DND-41 (cell line): Measurements from ENCODE around the gene PPM1E.

Source experiments
- ATAC-seq: fragments of 200-7000 bp; cut with Tn5 transposase; 3 replicates; pipeline ENCODE4 v1.9.1; 2021; ENCODE audit warnings: low read depth; ENCODE audit not compliant: insufficient read depth
- DNase-seq: peaks from one replicate; pipeline ENCODE4 v3.0.0-alpha.2; 2020
- H2AFZ ChIP-seq: 2 replicates; pipeline ENCODE4 v1.6.0; 2012; ENCODE audit warnings: low read depth, low read length
- H3K27ac ChIP-seq: 2 replicates; pipeline ENCODE4 v1.5.1; 2012; ENCODE audit warnings: low read length, inconsistent platforms
- H3K27me3 ChIP-seq: fragments of 200-600 bp; sonication (generic); 2 replicates; pipeline ENCODE4 v1.6.0; 2012; ENCODE audit warnings: low read length, mild to moderate bottlenecking, inconsistent platforms; ENCODE audit not compliant: insufficient read depth, poor library complexity
- H3K36me3 ChIP-seq: 2 replicates; pipeline ENCODE4 v1.5.1; 2012; ENCODE audit warnings: low read length, inconsistent platforms; ENCODE audit not compliant: insufficient read depth
- H3K4me1 ChIP-seq: 2 replicates; pipeline ENCODE4 v1.5.1; 2012; ENCODE audit warnings: mild to moderate bottlenecking, low read length; ENCODE audit not compliant: insufficient read depth
- H3K4me2 ChIP-seq: 2 replicates; pipeline ENCODE4 v1.6.0; 2012; ENCODE audit warnings: mild to moderate bottlenecking, moderate library complexity, low read length, inconsistent platforms; ENCODE audit not compliant: insufficient read depth
- H3K4me3 ChIP-seq, 2 experiments: fragments of 200-600 bp in 1 of 2; shearing (Covaris generic) in 1 of 2; 2 replicates each; pipeline ENCODE4 v1.5.1; 2012 to 2016; ENCODE audit warnings: inconsistent platforms in 2 of 2, low read length in 2 of 2, mild to moderate bottlenecking in 2 of 2, low read depth in 1 of 2, moderate library complexity in 1 of 2
- H3K79me2 ChIP-seq: 2 replicates; pipeline ENCODE4 v1.6.0; 2012; ENCODE audit warnings: low read length, inconsistent platforms; ENCODE audit not compliant: insufficient read depth
- H3K9ac ChIP-seq: 2 replicates; pipeline ENCODE4 v1.6.0; 2012; ENCODE audit warnings: low read depth, mild to moderate bottlenecking, inconsistent platforms, low read length, moderate library complexity
- H3K9me3 ChIP-seq: 2 replicates; pipeline ENCODE4 v1.5.1; 2012; ENCODE audit warnings: low read length, moderate library complexity, mild to moderate bottlenecking, inconsistent platforms; ENCODE audit not compliant: insufficient read depth, severe bottlenecking
- H4K20me1 ChIP-seq: 2 replicates; pipeline ENCODE4 v1.6.0; 2012; ENCODE audit warnings: low read length; ENCODE audit not compliant: insufficient read depth
- EZH2 ChIP-seq: IDR thresholded peaks from 3 replicates; pipeline ENCODE4 v1.6.1; 2012; ENCODE audit warnings: borderline replicate concordance, low read depth, mild to moderate bottlenecking, moderate library complexity, low read length, inconsistent platforms; ENCODE audit not compliant: severe bottlenecking
- TF ChIP-seq, protein P1 (sequence below): IDR thresholded peaks from 2 replicates; pipeline ENCODE4 v1.5.1; 2012; ENCODE audit warnings: borderline replicate concordance, low read length, moderate library complexity, mild to moderate bottlenecking; ENCODE audit not compliant: poor library complexity, severe bottlenecking; ENCODE audit errors: extremely low read depth

The PPM1E gene

DNA sequence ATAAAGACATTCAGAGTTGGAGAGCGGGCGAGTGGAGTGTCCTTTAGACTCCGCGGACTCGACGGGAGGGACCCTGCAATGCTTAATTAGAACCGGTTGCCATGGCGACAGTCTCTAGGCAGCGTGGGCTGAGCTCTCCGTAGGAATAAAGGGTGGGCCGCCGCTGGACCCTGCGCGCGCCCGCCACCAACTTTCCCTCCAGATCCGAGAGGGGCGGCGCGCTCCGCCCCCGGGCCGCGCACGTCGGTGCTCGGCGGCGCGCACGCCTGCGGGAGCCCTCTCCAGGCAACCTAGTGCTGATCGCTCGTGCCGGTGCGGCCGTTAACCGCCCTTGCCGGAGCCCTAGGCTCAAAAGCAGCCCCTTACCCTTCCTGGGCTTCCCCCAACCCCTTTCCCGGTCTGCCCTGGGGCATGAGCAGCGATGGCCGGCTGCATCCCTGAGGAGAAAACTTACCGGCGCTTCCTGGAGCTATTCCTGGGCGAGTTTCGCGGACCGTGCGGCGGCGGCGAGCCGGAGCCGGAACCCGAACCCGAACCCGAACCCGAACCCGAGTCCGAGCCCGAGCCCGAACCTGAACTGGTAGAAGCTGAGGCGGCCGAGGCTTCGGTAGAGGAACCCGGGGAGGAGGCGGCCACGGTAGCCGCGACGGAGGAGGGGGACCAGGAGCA lies at the start of gene PPM1E:
Gene PPM1E, plus strand, starts transcription at position 278 of the 669 bp plus-strand sequence.
- H3K9me3 ChIP-seq: no peaks in the 10 kb centered on the region
- DNase-seq (no peak), ATAC-seq (no peak)
- H4K20me1 ChIP-seq: no peaks in the 10 kb centered on the region
- no peak within 1 kb of the TSS for H3K9ac ChIP-seq
- TF ChIP-seq EZH2: no peak
- TF ChIP-seq, protein P1, sequence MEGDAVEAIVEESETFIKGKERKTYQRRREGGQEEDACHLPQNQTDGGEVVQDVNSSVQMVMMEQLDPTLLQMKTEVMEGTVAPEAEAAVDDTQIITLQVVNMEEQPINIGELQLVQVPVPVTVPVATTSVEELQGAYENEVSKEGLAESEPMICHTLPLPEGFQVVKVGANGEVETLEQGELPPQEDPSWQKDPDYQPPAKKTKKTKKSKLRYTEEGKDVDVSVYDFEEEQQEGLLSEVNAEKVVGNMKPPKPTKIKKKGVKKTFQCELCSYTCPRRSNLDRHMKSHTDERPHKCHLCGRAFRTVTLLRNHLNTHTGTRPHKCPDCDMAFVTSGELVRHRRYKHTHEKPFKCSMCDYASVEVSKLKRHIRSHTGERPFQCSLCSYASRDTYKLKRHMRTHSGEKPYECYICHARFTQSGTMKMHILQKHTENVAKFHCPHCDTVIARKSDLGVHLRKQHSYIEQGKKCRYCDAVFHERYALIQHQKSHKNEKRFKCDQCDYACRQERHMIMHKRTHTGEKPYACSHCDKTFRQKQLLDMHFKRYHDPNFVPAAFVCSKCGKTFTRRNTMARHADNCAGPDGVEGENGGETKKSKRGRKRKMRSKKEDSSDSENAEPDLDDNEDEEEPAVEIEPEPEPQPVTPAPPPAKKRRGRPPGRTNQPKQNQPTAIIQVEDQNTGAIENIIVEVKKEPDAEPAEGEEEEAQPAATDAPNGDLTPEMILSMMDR: no peak
- H3K36me3 ChIP-seq: no peaks in the 10 kb centered on the region
- no peak within 1 kb of the TSS for H3K4me3 ChIP-seq
- no peak within 1 kb of the TSS for H3K4me2 ChIP-seq
- H3K27ac ChIP-seq: no peak within 1 kb of the TSS
- no peaks in the 10 kb centered on the region for H3K4me1 ChIP-seq
- H3K79me2 ChIP-seq: no peaks in the 10 kb centered on the region
- peaks cover 18% of the 10 kb centered on the region for H3K27me3 ChIP-seq
- H2AFZ ChIP-seq: no peak within 1 kb of the TSS

DNA sequence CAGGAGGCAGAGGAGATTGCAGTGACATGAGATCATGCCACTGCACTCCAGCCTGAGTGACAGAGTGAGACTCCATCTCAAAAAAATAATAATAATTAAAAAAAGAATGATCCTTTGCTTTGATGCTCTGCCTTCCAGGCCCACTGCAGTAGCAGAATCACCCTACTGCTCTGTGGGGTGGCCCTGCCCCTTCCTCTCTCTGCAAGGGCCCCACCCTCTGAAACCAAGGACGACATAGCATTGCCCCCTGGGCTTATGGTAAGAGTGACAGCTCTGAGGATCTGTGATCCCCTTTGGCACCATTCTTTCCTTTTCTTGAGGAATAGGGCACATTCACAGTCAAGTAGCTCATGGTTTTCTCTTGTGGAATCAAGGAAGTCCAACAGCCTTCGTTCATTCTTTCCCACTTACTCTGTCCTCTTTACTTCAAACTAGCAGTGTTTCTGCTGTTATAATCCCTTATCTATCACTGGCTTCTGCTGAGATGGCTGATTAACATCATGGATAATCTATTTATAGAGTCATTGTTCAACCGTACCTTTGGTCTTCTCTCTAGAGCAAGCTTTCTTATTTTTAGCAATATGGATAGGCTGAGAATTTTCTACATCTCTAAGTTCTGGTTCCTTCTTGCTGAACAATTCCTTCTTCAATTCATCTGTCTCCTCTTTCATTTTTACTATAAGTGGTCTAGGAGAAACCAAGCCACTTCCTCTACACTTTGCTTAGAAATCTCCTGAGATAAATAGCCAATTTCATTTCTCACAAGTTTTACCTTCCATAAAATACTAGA lies 49.1 kb upstream of the PPM1E start:
- no peaks in the 10 kb centered on the region for H3K79me2 ChIP-seq
- H2AFZ ChIP-seq: no peak overlapping the region
- no peaks in the 10 kb centered on the region for H3K4me1 ChIP-seq
- H3K27me3 ChIP-seq: no peaks in the 10 kb centered on the region
- no peaks in the 10 kb centered on the region for H3K9me3 ChIP-seq
- ATAC-seq (no peak), DNase-seq (no peak)
- H3K36me3 ChIP-seq: peaks cover 36% of the 10 kb centered on the region; the same call in 1 of the 2 replicates
- no peak overlapping the region for H3K4me2 ChIP-seq
- no peak overlapping the region for H3K9ac ChIP-seq
- H4K20me1 ChIP-seq: no peaks in the 10 kb centered on the region
- no peak overlapping the region for H3K27ac ChIP-seq
- no peak overlapping the region for H3K4me3 ChIP-seq
- TF ChIP-seq, protein P1: no peak
- no peak for TF ChIP-seq EZH2

DNA sequence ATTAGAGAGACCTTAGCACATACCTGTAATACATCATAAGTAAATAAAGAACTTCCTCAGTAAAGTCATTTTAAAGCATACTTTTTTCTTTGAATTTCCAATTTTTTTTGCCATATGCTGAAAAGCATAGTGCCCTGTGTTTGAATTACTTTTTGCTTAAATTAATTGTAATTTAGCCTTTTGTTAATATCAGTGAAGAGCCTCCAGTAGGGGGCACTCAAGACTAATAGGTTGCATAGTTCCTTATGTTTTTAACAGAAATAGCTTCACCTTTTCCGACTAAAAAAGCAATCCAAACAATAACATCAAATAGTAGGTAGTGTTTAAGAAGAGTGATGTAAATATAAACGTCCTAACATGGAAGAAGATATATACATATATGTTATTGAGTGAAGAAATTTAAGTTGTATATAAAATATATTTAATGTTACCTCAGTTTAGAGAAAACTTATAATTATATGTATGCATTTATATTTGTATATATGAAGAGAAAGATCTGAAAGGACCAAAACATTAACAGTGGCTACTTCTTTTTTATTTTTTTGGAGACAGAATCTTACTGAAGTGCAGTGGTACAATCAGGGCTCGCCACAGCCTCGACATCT lies 44.6 kb upstream of the PPM1E start:
- 0 out of 3 replicates have a peak, but pooled peaks have one; percentile 39 for ATAC-seq
- no peak for TF ChIP-seq EZH2
- TF ChIP-seq, protein P1: peak; percentile 67
- H3K4me3 ChIP-seq: no peak overlapping the region
- H3K9me3 ChIP-seq: no peaks in the 10 kb centered on the region
- H3K9ac ChIP-seq: no peak overlapping the region
- peak; percentile 30 for DNase-seq
- H4K20me1 ChIP-seq: no peaks in the 10 kb centered on the region
- H3K4me2 ChIP-seq: no peak overlapping the region
- no peak overlapping the region for H3K27ac ChIP-seq
- no peaks in the 10 kb centered on the region for H3K4me1 ChIP-seq
- H3K79me2 ChIP-seq: no peaks in the 10 kb centered on the region
- no peaks in the 10 kb centered on the region for H3K27me3 ChIP-seq
- peaks cover 35% of the 10 kb centered on the region; the same call in 1 of the 2 replicates for H3K36me3 ChIP-seq
- no peak overlapping the region for H2AFZ ChIP-seq
